Lung (tissue), 12 donors: ENCODE results near the gene SIK3. TPM values are rescaled to one million over a fixed set of nuclear protein-coding genes. Genes with fewer than 3 reads are reported as not detected.
"Not testable (repeated sequence)": the region's sequence is repeated elsewhere in the genome, so short reads cannot be mapped to it uniquely, and the experiment has no call there.

ENCODE experiments used
- ATAC-seq: fragments of 200-7000 bp; cut with Tn5 transposase; one replicate; pipeline ENCODE4 v1.9.1; 2020; ENCODE audit warnings: moderate number of reproducible peaks; ENCODE audit not compliant: insufficient read depth, low FRiP score
- DNase-seq, 3 donors: peaks; one replicate each; pipeline ENCODE4 v3.0.0-alpha.2; 2013 to 2017
- H3K27ac ChIP-seq, 2 donors: one replicate each; pipeline ENCODE4 v1.5.1; 2013; ENCODE audit warnings: mild to moderate bottlenecking in 2 of 2, moderate library complexity in 2 of 2, control low read depth in 1 of 2, inconsistent platforms in 1 of 2, low read depth in 1 of 2, low read length in 1 of 2
- H3K27me3 ChIP-seq, 3 donors: one replicate each; pipeline ENCODE4 v1.5.1; 2013; ENCODE audit warnings: low read length in 2 of 3; ENCODE audit not compliant: control insufficient read depth in 3 of 3, insufficient read depth in 3 of 3
- H3K36me3 ChIP-seq, 4 donors: one replicate each; pipeline ENCODE4 v1.5.1; 2013; ENCODE audit warnings: low read length in 4 of 4, mild to moderate bottlenecking in 1 of 4, moderate library complexity in 1 of 4; ENCODE audit not compliant: control insufficient read depth in 4 of 4, insufficient read depth in 4 of 4
- H3K4me1 ChIP-seq, 5 donors: one replicate each; pipeline ENCODE4 v1.5.1; 2013; ENCODE audit warnings: low read length in 5 of 5, mild to moderate bottlenecking in 2 of 5, moderate library complexity in 1 of 5; ENCODE audit not compliant: control insufficient read depth in 5 of 5, insufficient read depth in 5 of 5
- H3K4me3 ChIP-seq: one replicate; pipeline ENCODE4 v1.5.1; 2013; ENCODE audit warnings: mild to moderate bottlenecking, control low read depth, moderate library complexity
- H3K9ac ChIP-seq, 2 donors: one replicate each; pipeline ENCODE4 v1.5.1; 2013; ENCODE audit warnings: low read length in 2 of 2, control low read depth in 1 of 2; ENCODE audit not compliant: insufficient read depth in 1 of 2
- H3K9me3 ChIP-seq, 4 donors: one replicate each; pipeline ENCODE4 v1.5.1; 2013; ENCODE audit warnings: low read length in 3 of 4, mild to moderate bottlenecking in 1 of 4, moderate library complexity in 1 of 4; ENCODE audit not compliant: control insufficient read depth in 4 of 4, insufficient read depth in 3 of 4
- CTCF ChIP-seq: IDR thresholded peaks from 2 replicates; pipeline ENCODE4 v1.5.1; 2012; ENCODE audit warnings: mild to moderate bottlenecking; ENCODE audit errors: control extremely low read depth, extremely low read depth
- WGBS, 2 donors: extraction: QIAGEN DNeasy Blood & Tissue Kit; methylation state at CpG; one replicate each; pipeline ENCODE4 v1.1.7; 2013; 5-methylcytosine and 5-hydroxymethylcytosine counted together
- polyA plus RNA-seq, 2 donors: library from polyadenylated mRNA; stranded (reverse); fragments of 200-250 nt; gene quantifications; one replicate each; pipeline ENCODE4 v1.2.1, GENCODE V29; 2013
- total RNA-seq, 2 donors: library from RNA; depleted of rRNA in 1 of 2; stranded (reverse); fragments of >200 nt in 1 of 2; gene quantifications; one replicate each; pipeline ENCODE4 v1.2.1, GENCODE V29; 2014 to 2021
- donor health status: control.
- donor health status: control.
- donor health status: Bipolar disorder and iron deficiency.
- donor health status: healthy.
- donor health status: DM: yes; HTN: yes; CAD: no.

The SIK3 gene
- total and polyA plus RNA-seq, 4 donors, result 9.0 to 43.4 (median 29.6) TPM

GRCh38 chr11:117052196-117053149, 45.8 kb downstream of the SIK3 start:
- WGBS, 2 donors, result 92 to 95% methylated on average over 8 of the region's 8 CpGs
- Histone ChIP-seq H3K36me3 (no peaks in the 10 kb centered on the region), H3K4me1 (peaks cover 0 to 5% (median 0%) of the 10 kb centered on the region in 5 donors), H3K4me3 (no peak overlapping the region), H3K27ac (no peak overlapping the region), H3K9me3 (no peaks in the 10 kb centered on the region), H3K27me3 (no peaks in the 10 kb centered on the region), H3K9ac (no peak overlapping the region)
- DNase-seq, result no peak
- TF ChIP-seq CTCF, result no peak
- no peak for ATAC-seq

- H3K27me3 ChIP-seq, H3K27ac ChIP-seq, DNase-seq, H3K9me3 ChIP-seq, H3K36me3 ChIP-seq, H3K4me3 ChIP-seq, H3K4me1 ChIP-seq, H3K9ac ChIP-seq, ATAC-seq: not testable (repeated sequence)
- WGBS, 2 donors, result 57 to 87% methylated on average over 9 of the region's 9 CpGs
These were observed 48.1 kb downstream of the SIK3 start for GRCh38 chr11:117050121-117050520.

- H3K27ac ChIP-seq, H3K4me3 ChIP-seq, H3K36me3 ChIP-seq, H3K9ac ChIP-seq, ATAC-seq, DNase-seq, H3K27me3 ChIP-seq, H3K9me3 ChIP-seq: not testable (repeated sequence)
- WGBS, 2 donors, result 92 to 99% methylated on average over 5 of the region's 5 CpGs
- H3K4me1 ChIP-seq, result peaks cover 2 to 36% (median 10%) of the 10 kb centered on the region in 5 donors
These were observed 51.6 kb downstream of the SIK3 start for GRCh38 chr11:117046627-117047026.

GRCh38 chr11:117045956-117046355, 52.3 kb downstream of the SIK3 start:
- Histone ChIP-seq H3K9me3 (no peaks in the 10 kb centered on the region), H3K36me3 (no peaks in the 10 kb centered on the region), H3K27me3 (no peaks in the 10 kb centered on the region), H3K4me3 (no peak overlapping the region), H3K27ac (peak overlapping the region in 1 of 2 donors; percentile 41), H3K9ac (no peak overlapping the region), H3K4me1 (peaks cover 2 to 38% (median 10%) of the 10 kb centered on the region in 5 donors)
- ATAC-seq, result no peak
- 68 to 71% methylated on average over 1 of the region's 1 CpG for WGBS, 2 donors
- DNase-seq, result peak in 1 of 3 donors; percentile 58
- no peak for TF ChIP-seq CTCF
